ENCODE measurements around the gene CELF5. TPM values are rescaled to one million over a fixed set of nuclear protein-coding genes. Genes with fewer than 3 reads are reported as not detected.
A peak's percentile ranks its signal among the peaks of the same experiment; 100 is the strongest.

Gene CELF5
- total RNA-seq, 1 experiment from 2014 or later, result 1.2 TPM

- no peaks in the 10 kb centered on the region for H3K36me3 ChIP-seq (ENCODE audit: control insufficient read depth, insufficient read depth, low read length)
- POLR2A ChIA-PET, result no interaction called here
- TF ChIP-seq CTCF (IDR thresholded peaks at IDR 0.05) (no peak), REST (IDR thresholded peaks at IDR 0.05; ENCODE audit: insufficient read depth in 1 of 2, low read depth in 2 of 2, low read length in 1 of 2) (no peak), SIN3A (IDR thresholded peaks at IDR 0.05; ENCODE audit: borderline replicate concordance, insufficient read depth, low read depth, low read length) (no peak), TCF7L2 (IDR thresholded peaks at IDR 0.05; ENCODE audit: low read depth, low read length) (no peak), POLR2AphosphoS5 (IDR thresholded peaks at IDR 0.05; ENCODE audit: low read depth, low read length) (no peak)
- no TSS peak for BruUV-seq (replicated peaks)
- no peaks in the 10 kb centered on the region for H3K9me3 ChIP-seq (ENCODE audit: control insufficient read depth, insufficient read depth, low read depth, low read length)
- no peaks in the 10 kb centered on the region for H3K4me1 ChIP-seq (ENCODE audit: control insufficient read depth, insufficient read depth, low read length)
- in situ Hi-C loops (cut with HindIII; ENCODE audit: low pct_unique_long_range_greater_than_20kb, low sequenced_read_pairs) (no loop called here), intact Hi-C loops (cut with micrococcal nuclease; ENCODE audit: unreplicated experiment) (no loop called here)
- no peak overlapping the region for H3K27ac ChIP-seq (ENCODE audit: low read length)
- no peak for DNase-seq (ENCODE audit: low read depth, low spot score)
- H3K4me3 ChIP-seq (ENCODE audit: low read depth in 2 of 2, low read length in 2 of 2), result no peak overlapping the region
- CTCF ChIA-PET, result no interaction called here
- H3K27me3 ChIP-seq (ENCODE audit: control insufficient read depth, insufficient read depth, low read length), result no peaks in the 10 kb centered on the region
- ATAC-seq, result no peak
These were observed 69.8 kb downstream of the CELF5 start for GRCh38 chr19:3294080-3294850.

- in situ Hi-C loops (cut with HindIII; ENCODE audit: low pct_unique_long_range_greater_than_20kb, low sequenced_read_pairs), result no loop called here
These were observed 71.1 kb downstream of the CELF5 start for GRCh38 chr19:3295581-3295980.

More at GRCh38 chr19:3295581-3295980, 71.1 kb downstream of the CELF5 start:
- POLR2A ChIA-PET, result no interaction called here
- no TSS peak for BruUV-seq (replicated peaks)
- no peak overlapping the region for H3K4me3 ChIP-seq (ENCODE audit: low read depth in 2 of 2, low read length in 2 of 2)
- H3K27ac ChIP-seq (ENCODE audit: low read length), result no peak overlapping the region
- ATAC-seq, result peak; percentile 22; the same call in 1 of the 2 replicates
- TF ChIP-seq REST (IDR thresholded peaks at IDR 0.05; ENCODE audit: insufficient read depth in 1 of 2, low read depth in 2 of 2, low read length in 1 of 2) (no peak), SIN3A (IDR thresholded peaks at IDR 0.05; ENCODE audit: borderline replicate concordance, insufficient read depth, low read depth, low read length) (no peak), CTCF (IDR thresholded peaks at IDR 0.05) (no peak), TCF7L2 (IDR thresholded peaks at IDR 0.05; ENCODE audit: low read depth, low read length) (no peak), POLR2AphosphoS5 (IDR thresholded peaks at IDR 0.05; ENCODE audit: low read depth, low read length) (no peak)
- CTCF ChIA-PET, result interaction anchor here (0.6 to 0.7 kb wide), 4 partner anchors 184 to 329 kb away, joined by 4 to 12 read pairs (median 8); no protein-coding TSS in a partner anchor
- DNase-seq (ENCODE audit: low read depth, low spot score), result no peak
- intact Hi-C loops (cut with micrococcal nuclease; ENCODE audit: unreplicated experiment), result no loop called here
- H3K9me3 ChIP-seq (ENCODE audit: control insufficient read depth, insufficient read depth, low read depth, low read length), result no peaks in the 10 kb centered on the region
- no peaks in the 10 kb centered on the region for H3K27me3 ChIP-seq (ENCODE audit: control insufficient read depth, insufficient read depth, low read length)
- no peaks in the 10 kb centered on the region for H3K4me1 ChIP-seq (ENCODE audit: control insufficient read depth, insufficient read depth, low read length)
- H3K36me3 ChIP-seq (ENCODE audit: control insufficient read depth, insufficient read depth, low read length), result no peaks in the 10 kb centered on the region
